ENCODE data around the gene DRC3.

Gene DRC3

GRCh38 chr17:18006495-18007239 is 34.0 kb downstream of the DRC3 start:
- POLR2A ChIA-PET = no interaction called here

GRCh38 chr17:18008496-18009268 is 36.0 kb downstream of the DRC3 start:
- ChIA-PET CTCF (interaction anchor here (0.6 kb wide), 1 partner anchor 146 kb away, joined by 3 read pairs; no protein-coding TSS in a partner anchor), POLR2A (no interaction called here)
- TF ChIP-seq SUZ12 (IDR thresholded peaks at IDR 0.05) (no peak), SP1 (IDR thresholded peaks at IDR 0.05) (no peak), TARDBP (IDR thresholded peaks at IDR 0.05) (no peak), ARNT (IDR thresholded peaks at IDR 0.05) (no peak), ZNF384 (IDR thresholded peaks at IDR 0.05) (no peak), L3MBTL2 (conservative IDR thresholded peaks at IDR 0.05) (no peak), BHLHE40 (IDR thresholded peaks at IDR 0.05; ENCODE audit: borderline replicate concordance) (no peak), NFRKB (IDR thresholded peaks at IDR 0.05) (no peak)
- no peak for DNase-seq (ENCODE audit: extremely low spot score)

More at GRCh38 chr17:18006495-18007239, 34.0 kb downstream of the DRC3 start:
- TF ChIP-seq ELF4 (IDR thresholded peaks at IDR 0.05) = no peak
- TF ChIP-seq ARNT (IDR thresholded peaks at IDR 0.05) = no peak
- TF ChIP-seq FOXM1 (IDR thresholded peaks at IDR 0.05; ENCODE audit: borderline replicate concordance) = no peak
- no peak for TF ChIP-seq ZNF384 (IDR thresholded peaks at IDR 0.05)
- no peak for TF ChIP-seq SP1 (IDR thresholded peaks at IDR 0.05)
- TF ChIP-seq SUZ12 (IDR thresholded peaks at IDR 0.05) = no peak
- TF ChIP-seq L3MBTL2 (conservative IDR thresholded peaks at IDR 0.05) = no peak
- no peak for TF ChIP-seq FOXK2 (IDR thresholded peaks at IDR 0.05)
- no peak for DNase-seq (ENCODE audit: extremely low spot score)
- CTCF ChIA-PET = interaction anchor here (0.6 kb wide), 1 partner anchor 10 kb away, joined by 4 read pairs; no protein-coding TSS in a partner anchor

- DNase-seq (ENCODE audit: extremely low spot score) = no peak
- TF ChIP-seq ZNF384 (IDR thresholded peaks at IDR 0.05) (no peak), LEF1 (IDR thresholded peaks at IDR 0.05; ENCODE audit: borderline replicate concordance) (no peak), FOXM1 (IDR thresholded peaks at IDR 0.05; ENCODE audit: borderline replicate concordance) (no peak), TARDBP (IDR thresholded peaks at IDR 0.05) (no peak), FOXK2 (IDR thresholded peaks at IDR 0.05) (no peak), SUZ12 (IDR thresholded peaks at IDR 0.05) (no peak), ELF4 (IDR thresholded peaks at IDR 0.05) (no peak), SP1 (IDR thresholded peaks at IDR 0.05) (no peak), ARNT (IDR thresholded peaks at IDR 0.05) (no peak), HDGF (IDR thresholded peaks at IDR 0.05; ENCODE audit: borderline replicate concordance) (no peak), FOXA1 (IDR thresholded peaks at IDR 0.05) (no peak), BHLHE40 (IDR thresholded peaks at IDR 0.05; ENCODE audit: borderline replicate concordance) (no peak), NFRKB (IDR thresholded peaks at IDR 0.05) (no peak), PKNOX1 (IDR thresholded peaks at IDR 0.05) (no peak), CTBP1 (IDR thresholded peaks at IDR 0.05; ENCODE audit: borderline replicate concordance) (no peak)
- CTCF ChIA-PET = no interaction called here
- POLR2A ChIA-PET = no interaction called here
These were observed 37.2 kb downstream of the DRC3 start for GRCh38 chr17:18009609-18010420.

GRCh38 chr17:18011286-18011685 is 38.6 kb downstream of the DRC3 start:
- POLR2A ChIA-PET = no interaction called here
- CTCF ChIA-PET = no interaction called here
- DNase-seq (ENCODE audit: extremely low spot score) = no peak
- TF ChIP-seq FOXA1 (IDR thresholded peaks at IDR 0.05) (no peak), ELF4 (IDR thresholded peaks at IDR 0.05) (no peak), L3MBTL2 (conservative IDR thresholded peaks at IDR 0.05) (no peak), HDGF (IDR thresholded peaks at IDR 0.05; ENCODE audit: borderline replicate concordance) (no peak), ARNT (IDR thresholded peaks at IDR 0.05) (no peak), TARDBP (IDR thresholded peaks at IDR 0.05) (no peak), ZNF384 (IDR thresholded peaks at IDR 0.05) (no peak), SP1 (IDR thresholded peaks at IDR 0.05) (no peak), SUZ12 (IDR thresholded peaks at IDR 0.05) (no peak), PKNOX1 (IDR thresholded peaks at IDR 0.05) (no peak), LEF1 (IDR thresholded peaks at IDR 0.05; ENCODE audit: borderline replicate concordance) (no peak), CTBP1 (IDR thresholded peaks at IDR 0.05; ENCODE audit: borderline replicate concordance) (no peak), NFRKB (IDR thresholded peaks at IDR 0.05) (no peak), FOXM1 (IDR thresholded peaks at IDR 0.05; ENCODE audit: borderline replicate concordance) (no peak), FOXK2 (IDR thresholded peaks at IDR 0.05) (no peak)

- CTCF ChIA-PET = interaction anchor here (1.9 kb wide), 1 partner anchor 10 kb away, joined by 6 read pairs; no protein-coding TSS in a partner anchor
- no peak for TF ChIP-seq ZNF384 (IDR thresholded peaks at IDR 0.05)
- TF ChIP-seq LEF1 (IDR thresholded peaks at IDR 0.05; ENCODE audit: borderline replicate concordance) = no peak
- no peak for TF ChIP-seq ARNT (IDR thresholded peaks at IDR 0.05)
- no peak for TF ChIP-seq L3MBTL2 (conservative IDR thresholded peaks at IDR 0.05)
- TF ChIP-seq ELF4 (IDR thresholded peaks at IDR 0.05) = no peak
- no peak for TF ChIP-seq FOXA1 (IDR thresholded peaks at IDR 0.05)
- no peak for TF ChIP-seq PKNOX1 (IDR thresholded peaks at IDR 0.05)
- no peak for TF ChIP-seq FOXM1 (IDR thresholded peaks at IDR 0.05; ENCODE audit: borderline replicate concordance)
- TF ChIP-seq TARDBP (IDR thresholded peaks at IDR 0.05) = no peak
- TF ChIP-seq BHLHE40 (IDR thresholded peaks at IDR 0.05; ENCODE audit: borderline replicate concordance) = no peak
- TF ChIP-seq SUZ12 (IDR thresholded peaks at IDR 0.05) = no peak
- no peak for TF ChIP-seq HDGF (IDR thresholded peaks at IDR 0.05; ENCODE audit: borderline replicate concordance)
- no peak for TF ChIP-seq NFRKB (IDR thresholded peaks at IDR 0.05)
- no peak for TF ChIP-seq FOXK2 (IDR thresholded peaks at IDR 0.05)
- no peak for TF ChIP-seq CTBP1 (IDR thresholded peaks at IDR 0.05; ENCODE audit: borderline replicate concordance)
- no peak for TF ChIP-seq SP1 (IDR thresholded peaks at IDR 0.05)
- no peak for DNase-seq (ENCODE audit: extremely low spot score)
- POLR2A ChIA-PET = interaction anchor here (1.5 kb wide), 1 partner anchor 22 kb away, joined by 3 read pairs; no protein-coding TSS in a partner anchor
These were observed 41.3 kb downstream of the DRC3 start for GRCh38 chr17:18014006-18014405.

All from HEK293T (cell line).